Activated CD4-positive, alpha-beta T cell treated with anti-CD3 and anti-CD28 coated beads, Interleukin-2, Interleukin-4, amounts not matched to agents 100 ng/mL and 50 ng/mL, durations not matched to agents 16 hours and 8 hours (primary cell): ENCODE data around the gene SH3RF3.

ENCODE experiments used
- DNase-seq: peaks from one replicate; pipeline ENCODE4 v3.0.0-alpha.2; 2020; ENCODE audit warnings: low spot score

Gene SH3RF3

GRCh38 chr2:109183871-109184270 lies 54.9 kb downstream of the SH3RF3 start:
- no peak for DNase-seq

GRCh38 chr2:109184368-109184767 lies 55.4 kb downstream of the SH3RF3 start:
- no peak for DNase-seq

- DNase-seq, result no peak
These were observed 56.3 kb downstream of the SH3RF3 start for GRCh38 chr2:109185338-109185737.

- no peak for DNase-seq
These were observed 57.0 kb downstream of the SH3RF3 start for GRCh38 chr2:109185821-109186570.

GRCh38 chr2:109186656-109187250 lies 57.7 kb downstream of the SH3RF3 start:
- no peak for DNase-seq

GRCh38 chr2:109187711-109188495 lies 58.9 kb downstream of the SH3RF3 start:
- no peak for DNase-seq

GRCh38 chr2:109188496-109188890 lies 59.5 kb downstream of the SH3RF3 start:
- DNase-seq, result no peak

GRCh38 chr2:109188898-109189297 lies 59.9 kb downstream of the SH3RF3 start:
- no peak for DNase-seq

- DNase-seq, result no peak
These were observed 60.7 kb downstream of the SH3RF3 start for GRCh38 chr2:109189751-109190150.

- no peak for DNase-seq
These were observed 65.0 kb downstream of the SH3RF3 start for GRCh38 chr2:109193807-109194619.

GRCh38 chr2:109194620-109194937 lies 65.6 kb downstream of the SH3RF3 start:
- DNase-seq, result no peak

- DNase-seq, result no peak
These were observed 66.4 kb downstream of the SH3RF3 start for GRCh38 chr2:109195193-109196045.

- DNase-seq, result no peak
These were observed 67.3 kb downstream of the SH3RF3 start for GRCh38 chr2:109196081-109196875.

- DNase-seq, result no peak
These were observed 68.8 kb downstream of the SH3RF3 start for GRCh38 chr2:109197491-109198418.

- no peak for DNase-seq
These were observed 70.8 kb downstream of the SH3RF3 start for GRCh38 chr2:109199790-109200189.

GRCh38 chr2:109200616-109201464 lies 71.8 kb downstream of the SH3RF3 start:
- DNase-seq, result no peak

GRCh38 chr2:109201465-109202327 lies 72.7 kb downstream of the SH3RF3 start:
- DNase-seq, result no peak
